Measurements from ENCODE around the gene CDON.
"Not testable (repeated sequence)": the region's sequence is repeated elsewhere in the genome, so short reads cannot be mapped to it uniquely, and the experiment has no call there.

CDON gene

DNA sequence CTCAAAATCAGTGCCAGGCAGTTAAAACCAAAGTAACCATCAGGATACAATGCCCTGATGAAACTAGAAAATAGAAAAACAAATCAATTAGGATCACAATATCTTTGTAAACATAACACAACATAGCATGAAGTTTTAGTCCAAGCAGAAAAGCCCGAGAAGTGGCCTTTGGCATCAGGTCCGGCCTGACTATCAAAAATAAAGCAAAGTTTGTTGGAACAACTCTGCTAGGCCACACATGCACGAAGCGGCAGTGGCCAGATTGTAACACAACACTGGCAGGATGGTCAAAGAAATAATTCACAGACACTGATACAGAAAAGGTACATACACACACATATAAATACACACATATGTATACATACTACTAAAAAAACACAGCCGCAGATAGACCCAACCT is 26.9 kb downstream of the CDON start:
- H3K4me3 Mint-ChIP-seq: no peak overlapping the region
- peaks cover 21% of the 10 kb centered on the region for H3K27me3 Mint-ChIP-seq
- no peaks in the 10 kb centered on the region for H3K36me3 Mint-ChIP-seq (ENCODE audit: low read depth)
- no peak overlapping the region for H3K27ac Mint-ChIP-seq
- no peaks in the 10 kb centered on the region for H3K9me3 Mint-ChIP-seq
- no peaks in the 10 kb centered on the region for H3K4me1 Mint-ChIP-seq (ENCODE audit: low read depth)

DNA sequence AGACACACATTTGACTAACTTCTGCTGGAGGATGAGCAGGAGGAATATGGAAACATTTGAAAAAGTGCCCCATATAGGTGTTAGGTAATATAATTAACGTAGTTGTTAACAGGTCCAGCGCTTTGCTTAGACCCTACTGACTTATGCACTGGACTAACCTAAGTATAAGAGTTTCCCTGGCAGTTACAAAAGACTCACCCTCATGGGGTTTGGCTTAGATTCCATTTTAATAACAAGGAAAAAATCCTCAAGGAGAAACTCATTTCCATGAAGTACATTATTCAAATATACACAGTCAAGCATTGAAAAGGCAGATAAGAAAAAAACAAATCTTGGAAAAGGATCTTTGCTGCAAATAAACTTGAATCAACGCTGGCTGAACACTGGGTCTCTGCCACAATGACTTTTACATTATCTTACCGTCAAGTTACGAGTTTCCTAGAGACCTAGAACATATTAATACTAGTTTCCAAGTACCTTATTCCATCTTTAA is 27.7 kb downstream of the CDON start:
- Mint-ChIP-seq H3K4me1 (ENCODE audit: low read depth) (no peaks in the 10 kb centered on the region), H3K9me3 (no peaks in the 10 kb centered on the region), H3K27me3 (peaks cover 25% of the 10 kb centered on the region), H3K27ac (no peak overlapping the region), H3K36me3 (ENCODE audit: low read depth) (no peaks in the 10 kb centered on the region), H3K4me3 (no peak overlapping the region)

DNA sequence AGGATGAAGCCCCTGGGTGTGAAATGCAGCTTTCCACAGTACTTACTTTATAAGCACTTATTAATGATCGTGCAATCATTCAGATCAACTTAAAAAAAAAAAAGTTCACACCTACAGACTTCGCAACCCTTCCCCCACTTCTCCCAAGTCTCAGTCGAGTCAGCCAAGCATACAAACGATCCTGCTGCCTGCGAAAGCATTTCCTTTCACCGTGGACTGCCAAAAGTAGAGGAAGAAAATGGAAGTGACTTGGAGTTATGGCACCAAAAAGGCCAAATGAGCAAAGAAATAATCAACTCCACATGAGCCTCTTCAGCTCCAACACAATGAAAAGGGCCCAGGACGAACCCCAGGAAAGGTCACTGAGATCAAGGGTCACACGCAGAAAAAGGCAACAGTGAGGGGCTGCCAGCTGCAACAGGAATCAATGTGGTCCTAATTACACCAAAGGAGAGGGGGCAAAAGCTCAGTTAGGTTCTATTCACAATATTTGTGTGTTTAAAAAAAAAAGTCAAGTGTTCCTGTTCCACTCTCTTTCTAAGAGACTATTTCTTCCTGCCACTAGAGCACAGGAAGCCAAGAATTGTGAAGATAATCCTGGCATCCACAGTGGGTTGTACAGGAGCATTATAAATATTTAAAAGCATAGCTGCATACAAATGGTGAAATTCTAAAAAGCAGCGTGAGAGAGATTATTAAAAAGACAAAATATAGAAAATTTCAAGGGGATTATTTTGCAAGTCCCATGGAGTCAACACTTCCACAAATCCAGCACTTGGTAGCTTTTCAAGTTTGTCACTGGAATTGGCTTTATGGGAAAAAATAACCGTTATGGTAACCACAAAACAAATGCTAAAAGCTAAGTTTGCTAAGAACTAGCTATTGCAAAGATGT is 28.4 kb downstream of the CDON start:
- Mint-ChIP-seq H3K9me3 (no peaks in the 10 kb centered on the region), H3K36me3 (ENCODE audit: low read depth) (no peaks in the 10 kb centered on the region), H3K27me3 (peaks cover 25% of the 10 kb centered on the region), H3K4me1 (ENCODE audit: low read depth) (no peaks in the 10 kb centered on the region), H3K27ac (no peak overlapping the region), H3K4me3 (no peak overlapping the region)

DNA sequence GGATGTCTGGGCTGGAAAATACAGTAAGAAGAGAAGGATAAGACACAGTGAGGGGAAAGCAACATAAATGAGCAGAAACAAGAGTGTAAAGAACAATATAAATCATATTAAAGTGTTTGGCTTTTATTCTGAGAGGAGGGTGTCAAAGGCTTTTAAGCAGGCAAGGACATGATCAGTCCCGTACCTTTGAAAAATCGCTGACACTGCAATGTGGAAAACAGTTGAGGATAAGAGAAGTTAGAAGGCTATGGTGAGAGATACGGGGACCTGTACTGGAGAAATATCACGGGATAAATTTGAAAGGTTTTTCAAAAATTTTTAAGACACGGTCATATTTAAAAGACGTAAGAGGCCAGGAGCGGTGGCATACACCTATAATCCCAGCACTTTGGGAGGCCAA is 30.3 kb downstream of the CDON start:
- Mint-ChIP-seq H3K27ac (no peak overlapping the region), H3K9me3 (no peaks in the 10 kb centered on the region), H3K36me3 (ENCODE audit: low read depth) (no peaks in the 10 kb centered on the region)

DNA sequence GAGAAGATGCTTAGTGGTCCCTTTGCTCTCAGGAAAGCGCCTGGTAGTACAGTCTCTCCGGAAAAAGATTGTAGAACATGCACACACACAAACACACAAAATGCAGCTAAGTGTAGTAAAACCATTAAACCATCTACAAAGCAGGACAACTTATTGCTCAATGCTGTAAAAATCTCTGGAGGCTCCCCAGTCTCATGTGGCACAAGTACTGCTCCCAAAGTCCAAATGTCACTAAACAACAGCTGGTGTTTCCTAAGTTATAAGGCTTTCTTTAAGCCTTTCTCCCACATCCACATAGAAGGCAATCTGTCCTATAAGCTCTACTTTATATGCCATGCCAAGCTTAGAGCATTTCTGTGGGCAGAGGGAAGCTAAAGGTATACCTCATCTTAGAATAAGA is 32.9 kb downstream of the CDON start:
- H3K27me3 Mint-ChIP-seq: peaks cover 25% of the 10 kb centered on the region
- H3K9me3 Mint-ChIP-seq: no peaks in the 10 kb centered on the region
- no peak overlapping the region for H3K27ac Mint-ChIP-seq
- no peaks in the 10 kb centered on the region for H3K4me1 Mint-ChIP-seq (ENCODE audit: low read depth)
- H3K36me3 Mint-ChIP-seq (ENCODE audit: low read depth): no peaks in the 10 kb centered on the region
- no peak overlapping the region for H3K4me3 Mint-ChIP-seq

More for the DNA sequence above, 30.3 kb downstream of the CDON start:
- Mint-ChIP-seq H3K27me3 (peaks cover 25% of the 10 kb centered on the region), H3K4me1 (ENCODE audit: low read depth) (no peaks in the 10 kb centered on the region), H3K4me3 (no peak overlapping the region)

GRCh38 chr11:126029237-126029636 is 33.4 kb downstream of the CDON start:
- no peaks in the 10 kb centered on the region for H3K9me3 Mint-ChIP-seq
- no peak overlapping the region for H3K4me3 Mint-ChIP-seq
- H3K36me3 Mint-ChIP-seq (ENCODE audit: low read depth): no peaks in the 10 kb centered on the region
- peaks cover 25% of the 10 kb centered on the region for H3K27me3 Mint-ChIP-seq
- H3K27ac Mint-ChIP-seq: no peak overlapping the region
- no peaks in the 10 kb centered on the region for H3K4me1 Mint-ChIP-seq (ENCODE audit: low read depth)

DNA sequence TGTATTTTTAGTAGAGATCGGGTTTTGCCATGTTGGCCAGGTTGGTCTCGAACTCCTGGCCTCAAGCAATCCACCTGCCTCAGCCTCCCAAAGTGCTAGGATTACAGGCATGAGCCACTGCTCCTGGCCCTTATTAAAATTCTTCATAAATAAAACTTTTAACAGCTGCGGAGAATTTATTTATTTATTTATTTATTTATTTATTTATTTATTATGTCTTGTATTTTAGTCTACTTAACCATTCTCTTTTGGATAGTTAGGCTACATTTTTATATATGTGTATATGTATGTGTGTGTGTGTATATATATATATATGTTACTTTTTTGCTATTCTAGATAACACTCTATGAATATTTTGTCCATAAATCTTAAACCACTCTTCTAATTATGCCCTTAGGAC is 34.1 kb downstream of the CDON start:
- not testable (repeated sequence) for H3K4me1 Mint-ChIP-seq (ENCODE audit: low read depth); H3K36me3 Mint-ChIP-seq (ENCODE audit: low read depth); H3K27ac Mint-ChIP-seq; H3K9me3 Mint-ChIP-seq; H3K4me3 Mint-ChIP-seq
- peaks cover 21% of the 10 kb centered on the region for H3K27me3 Mint-ChIP-seq

GRCh38 chr11:126026579-126026978 is 36.1 kb downstream of the CDON start:
- no peaks in the 10 kb centered on the region for H3K4me1 Mint-ChIP-seq (ENCODE audit: low read depth)
- H3K9me3 Mint-ChIP-seq: no peaks in the 10 kb centered on the region
- no peaks in the 10 kb centered on the region for H3K36me3 Mint-ChIP-seq (ENCODE audit: low read depth)
- no peak overlapping the region for H3K27ac Mint-ChIP-seq
- H3K27me3 Mint-ChIP-seq: peaks cover 10% of the 10 kb centered on the region
- H3K4me3 Mint-ChIP-seq: no peak overlapping the region

DNA sequence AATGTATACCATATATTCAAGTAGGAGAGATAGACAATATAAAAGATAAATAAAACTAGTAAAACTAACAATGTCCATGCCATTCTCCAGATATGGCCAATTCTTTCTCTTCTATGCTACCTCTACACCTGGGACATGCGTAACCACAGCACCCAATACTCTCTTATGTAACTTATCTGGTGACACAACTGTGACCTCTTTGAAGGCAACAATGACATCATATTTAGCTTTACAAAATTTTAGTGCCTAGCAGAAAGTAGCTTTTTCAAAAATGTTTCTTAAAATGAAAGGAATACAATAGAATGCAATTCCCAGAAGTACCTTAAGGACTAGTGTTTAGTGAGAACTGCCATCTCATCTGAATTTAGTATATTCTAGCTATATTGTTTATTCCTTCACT is 36.8 kb downstream of the CDON start:
- Mint-ChIP-seq H3K4me3 (no peak overlapping the region), H3K36me3 (ENCODE audit: low read depth) (no peaks in the 10 kb centered on the region), H3K9me3 (no peaks in the 10 kb centered on the region), H3K4me1 (ENCODE audit: low read depth) (no peaks in the 10 kb centered on the region), H3K27me3 (peaks cover 5% of the 10 kb centered on the region), H3K27ac (no peak overlapping the region)

DNA sequence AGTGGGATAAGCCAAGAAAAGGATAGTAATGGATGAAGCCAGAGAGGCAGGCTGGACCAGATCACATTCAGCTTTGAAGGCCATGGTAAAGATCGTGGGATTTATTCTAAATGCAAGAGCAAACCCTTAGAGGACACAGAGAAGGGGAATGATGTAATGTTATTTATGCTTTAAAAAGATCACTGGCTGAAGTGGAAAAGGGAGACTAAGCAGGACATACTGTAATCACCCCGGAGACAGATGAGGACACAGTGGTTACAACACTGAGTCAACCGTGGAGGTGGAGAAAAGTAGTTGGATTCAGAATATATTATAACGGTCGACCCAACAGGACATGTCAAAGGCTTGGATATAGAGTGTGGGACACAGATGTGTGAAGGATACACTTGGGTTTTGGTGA is 38.5 kb downstream of the CDON start:
- no peaks in the 10 kb centered on the region for H3K9me3 Mint-ChIP-seq
- no peaks in the 10 kb centered on the region for H3K27me3 Mint-ChIP-seq
- no peaks in the 10 kb centered on the region for H3K36me3 Mint-ChIP-seq (ENCODE audit: low read depth)
- no peaks in the 10 kb centered on the region for H3K4me1 Mint-ChIP-seq (ENCODE audit: low read depth)
- no peak overlapping the region for H3K27ac Mint-ChIP-seq
- H3K4me3 Mint-ChIP-seq: no peak overlapping the region

DNA sequence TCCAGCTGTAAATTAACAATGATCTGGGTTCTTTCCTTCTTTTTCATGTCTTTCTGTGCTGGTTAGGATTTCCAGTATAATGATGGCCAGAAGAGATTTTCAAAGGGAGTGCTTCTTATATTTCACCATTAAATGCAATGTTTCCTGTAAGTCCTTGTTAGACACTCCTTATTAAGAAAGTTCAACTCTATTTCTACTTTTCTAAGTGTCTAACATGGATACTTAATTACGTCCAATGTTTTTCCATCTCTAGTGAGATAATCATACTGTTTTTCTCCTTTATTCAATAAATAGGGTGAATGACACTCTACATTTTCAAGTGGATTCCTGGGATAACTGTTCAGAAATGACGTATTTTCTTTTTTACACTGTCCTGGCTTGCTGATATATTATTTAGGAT is 49.8 kb downstream of the CDON start:
- Mint-ChIP-seq H3K4me3 (no peak overlapping the region), H3K27ac (no peak overlapping the region), H3K36me3 (ENCODE audit: low read depth) (no peaks in the 10 kb centered on the region), H3K4me1 (ENCODE audit: low read depth) (no peaks in the 10 kb centered on the region), H3K9me3 (no peaks in the 10 kb centered on the region), H3K27me3 (no peaks in the 10 kb centered on the region)

DNA sequence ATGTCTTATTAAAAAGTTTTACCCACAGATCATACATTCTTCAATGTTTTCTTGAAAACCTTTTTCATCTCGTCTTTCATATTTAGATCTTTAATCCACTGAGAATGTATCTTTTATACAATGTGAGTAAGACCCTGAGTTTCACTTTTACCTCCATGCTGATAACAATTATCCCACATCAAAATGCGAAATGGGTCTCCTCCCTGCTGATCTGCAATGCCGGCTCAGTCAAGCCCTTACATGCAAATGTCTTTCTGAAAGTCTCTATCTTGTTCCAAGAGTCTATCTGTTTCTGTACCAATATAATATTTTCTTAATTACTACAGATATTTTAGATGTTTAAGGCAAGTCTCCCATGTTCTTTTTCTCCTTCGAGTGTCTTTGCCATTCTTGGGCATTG is 50.9 kb downstream of the CDON start:
- Mint-ChIP-seq H3K27ac (no peak overlapping the region), H3K27me3 (no peaks in the 10 kb centered on the region), H3K9me3 (no peaks in the 10 kb centered on the region), H3K4me1 (ENCODE audit: low read depth) (no peaks in the 10 kb centered on the region), H3K4me3 (no peak overlapping the region), H3K36me3 (ENCODE audit: low read depth) (no peaks in the 10 kb centered on the region)

DNA sequence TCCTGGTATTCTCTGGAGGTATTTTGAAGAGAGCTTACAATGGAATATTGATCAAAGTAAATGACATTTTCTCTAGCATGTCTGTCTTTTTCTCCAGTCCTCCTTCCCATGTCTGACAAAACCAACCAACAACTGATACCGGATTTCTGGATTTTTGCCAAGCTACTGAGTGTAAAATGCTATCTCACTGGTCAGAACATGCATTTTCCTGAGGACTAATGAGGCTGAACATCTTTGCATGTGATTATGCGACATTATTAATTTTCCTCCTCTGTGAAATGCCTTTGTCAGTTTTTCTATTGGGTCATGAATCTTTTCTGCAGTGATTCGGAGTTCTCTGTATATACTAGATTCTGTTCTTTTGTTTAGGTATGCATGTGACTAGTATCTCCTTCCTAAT is 51.4 kb downstream of the CDON start:
- Mint-ChIP-seq H3K36me3 (ENCODE audit: low read depth) (no peaks in the 10 kb centered on the region), H3K27me3 (no peaks in the 10 kb centered on the region)

DNA sequence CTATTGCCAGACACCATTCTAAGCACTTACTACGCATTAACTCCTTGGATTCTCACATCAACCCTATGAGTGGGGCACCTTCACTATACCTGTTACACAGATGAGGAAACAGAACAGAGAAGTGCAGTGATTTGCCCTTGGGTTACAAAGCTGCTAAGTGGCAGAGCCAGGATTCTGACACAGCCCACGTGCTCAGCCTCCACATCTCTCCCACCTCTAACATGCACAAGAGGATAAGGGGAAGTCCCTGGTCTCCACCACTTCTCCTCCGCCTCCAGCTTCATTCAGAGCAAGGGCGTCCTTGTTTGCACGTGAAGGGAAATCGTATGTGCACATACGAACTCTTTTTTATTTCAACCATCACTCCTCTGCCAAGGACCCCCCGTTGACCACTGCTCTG is 53.7 kb downstream of the CDON start:
- Mint-ChIP-seq H3K27ac (no peak overlapping the region), H3K36me3 (ENCODE audit: low read depth) (no peaks in the 10 kb centered on the region), H3K4me1 (ENCODE audit: low read depth) (no peaks in the 10 kb centered on the region), H3K27me3 (no peaks in the 10 kb centered on the region), H3K9me3 (no peaks in the 10 kb centered on the region), H3K4me3 (no peak overlapping the region)

More for the DNA sequence above, 51.4 kb downstream of the CDON start:
- Mint-ChIP-seq H3K4me3 (no peak overlapping the region), H3K9me3 (no peaks in the 10 kb centered on the region), H3K27ac (no peak overlapping the region), H3K4me1 (ENCODE audit: low read depth) (no peaks in the 10 kb centered on the region)

DNA sequence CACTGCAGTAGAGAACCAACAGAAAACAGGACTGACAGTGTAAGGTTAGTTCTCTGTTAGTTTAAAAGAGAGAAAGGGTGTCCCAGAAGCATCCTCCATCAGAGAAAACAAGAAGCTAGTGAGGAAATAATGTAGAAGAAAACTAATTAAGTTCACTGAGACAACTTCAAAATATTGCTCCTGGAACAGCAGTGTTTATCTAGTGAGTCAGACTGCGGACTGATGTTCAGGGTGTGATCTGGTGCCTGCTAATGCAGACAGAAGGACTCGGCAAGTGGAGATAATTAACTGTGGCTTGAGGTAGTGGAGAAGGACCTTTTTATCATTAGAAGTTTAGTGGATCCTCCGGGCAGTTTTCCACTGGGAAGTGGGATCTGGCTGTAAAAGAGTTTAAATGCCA is 55.4 kb downstream of the CDON start:
- Mint-ChIP-seq H3K27me3 (no peaks in the 10 kb centered on the region), H3K36me3 (ENCODE audit: low read depth) (no peaks in the 10 kb centered on the region), H3K4me3 (no peak overlapping the region), H3K4me1 (ENCODE audit: low read depth) (no peaks in the 10 kb centered on the region), H3K9me3 (no peaks in the 10 kb centered on the region), H3K27ac (no peak overlapping the region)

- no peak overlapping the region for H3K4me3 Mint-ChIP-seq
- H3K4me1 Mint-ChIP-seq (ENCODE audit: low read depth): no peaks in the 10 kb centered on the region
- H3K9me3 Mint-ChIP-seq: no peaks in the 10 kb centered on the region
- no peak overlapping the region for H3K27ac Mint-ChIP-seq
- H3K36me3 Mint-ChIP-seq (ENCODE audit: low read depth): no peaks in the 10 kb centered on the region
- no peaks in the 10 kb centered on the region for H3K27me3 Mint-ChIP-seq
Measured at GRCh38 chr11:126006068-126006467, 56.6 kb downstream of the CDON start.

Data from stimulated activated naive CD8-positive, alpha-beta T cell treated with anti-CD3 and anti-CD28 coated beads, Interleukin-15, Interleukin-2, amounts not matched to agents 100 ng/mL and 50 ng/mL, for 24 hours (primary cell).